GM18867 (cell line): Measurements from ENCODE around the gene MAST4.

Source experiments
- ATAC-seq: cut with Tn5 transposase; IDR thresholded peaks from one replicate; pipeline ENCODE4 v1.9.1; 2021; ENCODE audit warnings: mild to moderate bottlenecking, moderate library complexity; ENCODE audit not compliant: unreplicated experiment

Gene MAST4

GRCh38 chr5:66603164-66603563 is 7.0 kb downstream of the MAST4 start:
- ATAC-seq, result no peak

DNA sequence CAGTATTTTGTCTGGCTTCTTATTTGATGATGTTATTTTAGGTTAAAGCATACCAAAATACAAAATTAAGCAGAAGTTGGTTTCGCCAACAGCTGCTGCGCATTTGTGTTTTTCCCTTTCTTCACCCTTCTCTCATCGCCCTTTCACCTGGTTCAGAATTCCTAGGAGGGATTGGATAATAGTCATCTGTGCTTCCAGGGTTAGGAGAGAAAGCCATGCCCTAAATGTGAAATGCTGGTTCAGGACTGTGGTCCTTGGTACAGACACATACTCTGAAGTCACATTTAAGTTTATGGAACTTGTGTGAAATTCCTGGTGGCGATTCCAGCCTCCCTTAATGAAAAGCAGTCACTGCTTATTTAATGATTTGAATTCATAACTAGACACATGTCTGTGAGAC is 7.7 kb downstream of the MAST4 start:
- ATAC-seq, result no peak

- ATAC-seq, result no peak
These were observed 10.5 kb downstream of the MAST4 start for GRCh38 chr5:66606713-66607112.

DNA sequence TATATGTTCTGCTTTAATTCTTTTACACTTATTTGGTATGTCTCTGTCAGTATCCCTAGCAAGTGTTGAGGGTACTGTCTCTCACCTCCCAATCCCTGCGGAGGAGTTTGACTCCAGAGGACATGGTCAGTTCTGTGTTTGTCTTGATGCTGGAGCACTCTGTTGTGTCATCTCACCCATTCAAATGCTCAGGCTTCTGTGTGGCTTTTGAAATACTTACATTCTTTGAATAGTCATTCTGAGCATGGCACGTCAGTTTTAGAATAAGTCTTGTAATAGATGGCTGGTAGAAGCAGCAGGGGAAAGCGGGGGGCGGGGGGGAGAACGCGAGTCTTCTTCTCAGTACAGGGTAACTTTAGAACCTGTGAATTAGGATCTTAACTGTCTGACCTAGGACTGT is 12.3 kb downstream of the MAST4 start:
- ATAC-seq, result no peak

DNA sequence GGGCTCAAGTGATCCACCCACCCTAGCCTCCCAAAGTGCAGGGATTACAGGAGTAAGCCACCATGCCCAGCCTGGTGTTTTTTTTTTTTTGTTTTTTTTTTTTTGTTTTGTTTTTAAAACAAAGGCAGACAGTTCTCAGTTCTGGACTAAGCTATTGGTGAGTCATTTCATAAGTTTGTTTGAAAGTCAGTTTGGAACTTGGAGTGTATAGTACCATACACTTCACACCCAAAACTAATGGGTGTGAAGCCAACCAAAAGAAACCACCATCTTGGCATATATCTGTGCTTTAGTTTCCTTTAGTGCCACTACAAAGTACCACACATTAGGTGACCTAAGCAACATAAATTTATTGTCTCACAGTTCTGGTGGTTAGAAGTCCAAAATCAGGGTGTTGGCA is 13.4 kb downstream of the MAST4 start:
- peak; percentile 60 for ATAC-seq

GRCh38 chr5:66612226-66612625 is 16.0 kb downstream of the MAST4 start:
- ATAC-seq, result no peak

GRCh38 chr5:66615136-66615535 is 18.9 kb downstream of the MAST4 start:
- ATAC-seq, result no peak

DNA sequence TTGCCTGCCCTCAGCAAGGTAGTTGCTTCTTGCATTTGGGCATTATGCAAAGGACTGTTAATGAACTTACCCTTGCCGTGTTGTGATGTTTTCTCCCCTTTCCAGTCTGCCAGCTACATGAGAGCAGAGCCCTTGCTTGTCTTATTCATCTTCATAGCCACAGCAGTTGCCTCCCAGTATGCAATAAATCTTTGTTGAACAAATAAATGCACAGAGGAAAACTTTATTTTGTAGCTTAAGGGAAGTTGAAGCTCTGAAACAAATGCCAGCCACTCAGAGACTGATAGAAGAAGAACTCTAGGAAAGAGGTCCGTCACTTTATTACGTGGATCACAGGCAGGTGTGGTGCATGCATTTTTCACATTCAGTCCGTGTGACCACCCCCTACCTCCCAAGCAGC is 19.7 kb downstream of the MAST4 start:
- no peak for ATAC-seq

GRCh38 chr5:66616520-66617225 is 20.5 kb downstream of the MAST4 start:
- ATAC-seq, result no peak

DNA sequence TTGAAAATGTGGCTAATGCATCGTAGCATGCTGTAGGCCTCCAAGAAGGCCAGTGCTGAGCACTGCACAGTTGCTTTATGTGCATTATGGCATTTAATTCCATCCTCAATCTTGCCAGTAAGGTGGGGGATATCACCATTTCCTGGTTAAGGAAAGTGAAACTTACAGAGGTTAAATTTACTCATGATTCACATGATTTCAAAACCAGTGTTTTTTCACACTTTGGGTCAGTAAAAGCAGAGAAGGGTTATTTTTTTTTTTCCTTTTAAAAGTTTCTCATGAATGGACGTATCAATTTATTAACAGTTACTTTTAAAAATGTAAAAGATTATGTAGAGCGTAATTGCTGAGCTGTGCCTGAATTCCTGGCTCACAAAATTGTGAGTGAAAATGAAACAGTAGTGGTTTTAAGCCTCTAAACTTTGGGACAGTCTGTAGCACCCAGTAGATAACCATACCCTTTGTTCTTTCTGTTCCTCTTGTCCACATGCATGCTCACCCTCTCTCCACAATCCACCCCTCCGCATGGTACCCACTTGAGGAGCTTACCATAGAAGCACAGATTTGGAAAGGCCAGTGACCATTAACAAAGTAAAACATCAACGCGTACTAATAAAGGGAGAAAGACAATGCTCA is 21.2 kb downstream of the MAST4 start:
- peak; percentile 47 for ATAC-seq

- ATAC-seq, result no peak
These were observed 22.0 kb downstream of the MAST4 start for GRCh38 chr5:66617991-66618768.

- ATAC-seq, result no peak
These were observed 24.5 kb downstream of the MAST4 start for GRCh38 chr5:66620711-66621110.

GRCh38 chr5:66621146-66621545 is 25.0 kb downstream of the MAST4 start:
- no peak for ATAC-seq

DNA sequence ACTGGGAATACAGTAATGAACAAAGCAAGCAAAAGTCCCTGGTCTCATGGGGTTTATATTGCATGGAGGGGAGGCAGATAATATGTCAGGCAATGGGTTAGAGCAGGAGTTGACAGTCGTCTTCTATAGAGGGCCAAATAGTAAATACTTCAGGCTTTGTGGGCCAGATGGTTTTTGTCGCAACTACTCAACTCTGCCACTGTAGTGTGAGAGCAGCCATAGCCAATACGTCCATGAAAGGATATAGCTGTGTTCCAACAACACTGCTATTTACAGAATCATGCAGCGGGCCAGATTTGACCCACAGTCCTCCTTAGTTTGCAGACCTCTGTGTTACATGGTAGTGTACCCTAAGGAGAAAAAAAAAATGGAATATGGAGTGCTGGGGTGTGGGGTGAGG is 25.5 kb downstream of the MAST4 start:
- ATAC-seq, result no peak

- ATAC-seq, result no peak
These were observed 32.4 kb downstream of the MAST4 start for GRCh38 chr5:66628561-66628960.

- ATAC-seq, result no peak
These were observed 33.3 kb downstream of the MAST4 start for GRCh38 chr5:66629446-66629845.

DNA sequence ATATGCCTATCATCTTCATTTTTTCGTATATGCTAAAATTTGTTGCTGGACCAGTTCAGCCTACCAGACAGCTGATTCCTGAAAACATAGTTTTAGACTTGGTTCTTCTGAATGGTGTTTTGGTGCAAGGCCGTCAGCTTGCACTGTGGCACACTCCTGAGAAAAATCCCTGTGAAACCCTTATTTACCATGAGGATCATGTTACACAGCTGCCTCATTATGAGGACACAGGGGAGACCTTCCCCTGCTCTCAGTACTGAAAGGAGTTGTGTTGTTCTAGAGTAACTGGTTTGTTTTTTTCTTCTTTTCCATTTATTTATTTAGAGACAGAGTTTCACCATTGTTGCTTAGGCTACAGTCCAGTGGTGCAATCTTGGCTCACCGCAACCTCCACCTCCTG is 37.6 kb downstream of the MAST4 start:
- no peak for ATAC-seq

DNA sequence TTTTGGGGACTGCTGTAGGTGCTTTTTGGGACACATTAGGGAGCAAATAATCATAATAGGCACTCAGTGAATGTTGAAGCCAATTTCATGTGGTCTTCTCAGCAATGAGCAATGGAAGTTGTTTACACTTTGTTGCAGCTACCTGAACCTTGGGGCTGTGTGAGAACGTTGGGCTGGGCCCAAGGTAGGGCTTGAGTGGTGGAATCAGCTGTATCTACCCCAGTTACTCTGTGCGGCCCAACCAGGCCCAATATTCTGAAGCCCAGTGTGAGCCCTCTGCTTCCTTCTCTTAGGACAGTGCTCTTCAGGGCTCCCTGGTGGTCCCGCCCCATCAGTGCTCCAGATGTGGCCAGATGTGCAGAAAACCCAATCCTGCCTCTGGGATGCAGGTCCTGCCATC is 38.4 kb downstream of the MAST4 start:
- ATAC-seq, result no peak

- ATAC-seq, result no peak
These were observed 41.8 kb downstream of the MAST4 start for GRCh38 chr5:66637994-66638393.

- no peak for ATAC-seq
These were observed 42.8 kb downstream of the MAST4 start for GRCh38 chr5:66639037-66639436.

- ATAC-seq, result no peak
These were observed 46.3 kb downstream of the MAST4 start for GRCh38 chr5:66642538-66642937.

DNA sequence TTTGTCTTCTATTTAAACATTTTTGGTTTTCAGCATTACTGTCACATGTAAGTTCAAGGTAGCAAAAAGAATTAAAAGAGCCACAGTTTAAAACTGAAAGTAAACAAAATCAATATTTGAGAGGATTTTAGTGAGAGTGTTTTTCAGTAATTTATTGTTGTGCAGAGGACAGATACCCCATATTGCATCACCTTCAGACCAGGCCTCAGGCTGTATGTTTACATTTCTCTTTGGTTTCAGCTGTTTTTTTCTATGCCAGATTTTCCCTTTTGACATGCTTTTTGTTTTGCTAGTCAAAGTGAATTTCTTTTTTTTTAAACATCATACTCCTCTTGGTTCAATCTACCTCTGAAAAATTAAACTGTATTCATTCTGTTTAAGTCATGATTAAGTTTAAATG is 47.2 kb downstream of the MAST4 start:
- no peak for ATAC-seq
